Measurements from ENCODE around the gene ZNF385B.
"Not testable (repeated sequence)": the region's sequence is repeated elsewhere in the genome, so short reads cannot be mapped to it uniquely, and the experiment has no call there.

GRCh38 chr2:179631769-179632385, 229.5 kb downstream of the ZNF385B start:
- not testable (repeated sequence) for TF ChIP-seq CTCF (IDR thresholded peaks at IDR 0.05); POLR2A (IDR thresholded peaks at IDR 0.05; ENCODE audit: low read depth)

Measured in esophagus muscularis mucosa (tissue), 3 donors.